Erythroblast (primary cell): ENCODE results near the gene SLC39A11.

ENCODE experiments used
- GATA1 ChIP-seq: IDR thresholded peaks from 2 replicates; pipeline ENCODE4 v1.6.1; 2011; ENCODE audit warnings: low read depth, mild to moderate bottlenecking, control low read depth, low read length, moderate library complexity
- POLR2A ChIP-seq: IDR thresholded peaks from 2 replicates; pipeline ENCODE4 v1.6.1; 2011; ENCODE audit warnings: mild to moderate bottlenecking, low read length

GRCh38 chr17:73045724-73046123 is 46.8 kb downstream of the SLC39A11 start:
- TF ChIP-seq POLR2A (no peak), GATA1 (no peak)
